Measurements from ENCODE around the gene RBM10. TPM values are rescaled to one million over a fixed set of nuclear protein-coding genes. Genes with fewer than 3 reads are reported as not detected.

Gene RBM10
- total and polyA plus RNA-seq, 4 donors: 8.4 to 46.8 (median 24.3) TPM

GRCh38 chrX:47190445-47191269 lies 45.6 kb downstream of the RBM10 start:
- no peaks in the 10 kb centered on the region for H3K4me1 ChIP-seq (ENCODE audit: control insufficient read depth in 1 of 2, insufficient read depth in 2 of 2, low read length in 2 of 2)
- peak overlapping the region; percentile 16 to 47 for H3K4me3 ChIP-seq (ENCODE audit: low read length in 2 of 2)
- intact Hi-C loops (cut with DNase I): loop anchor here (2.0 to 10.0 kb wide), 3 partner anchors 192 to 834 kb away; no protein-coding TSS in a partner anchor
- no peaks in the 10 kb centered on the region for H3K27me3 ChIP-seq (ENCODE audit: control insufficient read depth in 1 of 2, insufficient read depth in 2 of 2, low read length in 1 of 2)
- DNase-seq (peak; percentile 91 to 95), ATAC-seq (ENCODE audit: low FRiP score) (peak; percentile 85)
- WGBS, 2 donors: 2 to 15% methylated on average over 40 of the region's 40 CpGs
- H3K9me3 ChIP-seq (ENCODE audit: control insufficient read depth, low read length): no peaks in the 10 kb centered on the region
- H3K27ac ChIP-seq (ENCODE audit: low read depth in 1 of 2, low read length in 2 of 2): no peak overlapping the region
- H3K36me3 ChIP-seq (ENCODE audit: control insufficient read depth in 1 of 2, insufficient read depth in 2 of 2, low read length in 1 of 2): peaks cover 0 to 4% of the 10 kb centered on the region in 2 donors

- Histone ChIP-seq H3K4me1 (ENCODE audit: control insufficient read depth in 1 of 2, insufficient read depth in 2 of 2, low read length in 2 of 2) (no peaks in the 10 kb centered on the region), H3K9me3 (ENCODE audit: control insufficient read depth, low read length) (no peaks in the 10 kb centered on the region), H3K36me3 (ENCODE audit: control insufficient read depth in 1 of 2, insufficient read depth in 2 of 2, low read length in 1 of 2) (no peaks in the 10 kb centered on the region), H3K27ac (ENCODE audit: low read depth in 1 of 2, low read length in 2 of 2) (no peak overlapping the region), H3K4me3 (ENCODE audit: low read length in 2 of 2) (no peak overlapping the region), H3K27me3 (ENCODE audit: control insufficient read depth in 1 of 2, insufficient read depth in 2 of 2, low read length in 1 of 2) (no peaks in the 10 kb centered on the region)
- intact Hi-C loops (cut with DNase I): loop anchor here (2.0 to 10.0 kb wide), 3 partner anchors 191 to 833 kb away; no protein-coding TSS in a partner anchor
- WGBS, 2 donors: 24 to 40% methylated on average over 26 of the region's 26 CpGs
- DNase-seq (peak in 1 of 2 donors; percentile 48), ATAC-seq (ENCODE audit: low FRiP score) (no peak)
These were observed 46.3 kb downstream of the RBM10 start for GRCh38 chrX:47191331-47191730.

GRCh38 chrX:47191806-47192401 lies 46.9 kb downstream of the RBM10 start:
- Histone ChIP-seq H3K4me3 (ENCODE audit: low read length in 2 of 2) (no peak overlapping the region), H3K4me1 (ENCODE audit: control insufficient read depth in 1 of 2, insufficient read depth in 2 of 2, low read length in 2 of 2) (no peaks in the 10 kb centered on the region), H3K27ac (ENCODE audit: low read depth in 1 of 2, low read length in 2 of 2) (no peak overlapping the region), H3K27me3 (ENCODE audit: control insufficient read depth in 1 of 2, insufficient read depth in 2 of 2, low read length in 1 of 2) (no peaks in the 10 kb centered on the region), H3K9me3 (ENCODE audit: control insufficient read depth, low read length) (no peaks in the 10 kb centered on the region), H3K36me3 (ENCODE audit: control insufficient read depth in 1 of 2, insufficient read depth in 2 of 2, low read length in 1 of 2) (no peaks in the 10 kb centered on the region)
- intact Hi-C loops (cut with DNase I): loop anchor here (2.0 to 10.0 kb wide), 4 partner anchors 190 to 833 kb away; no protein-coding TSS in a partner anchor
- no peak for ATAC-seq (ENCODE audit: low FRiP score)
- WGBS, 2 donors: 75 to 85% methylated on average over 16 of the region's 16 CpGs
- peak in 1 of 2 donors; percentile 46 for DNase-seq

GRCh38 chrX:47193475-47194193 lies 48.6 kb downstream of the RBM10 start, which contains the start of gene UBA1:
Gene UBA1, plus strand, starts transcription at chrX:47193829. Its CDS starts 4,974 bp downstream, at chrX:47198803.
- peak within 1 kb of the TSS; percentile 35 to 76 for H3K4me3 ChIP-seq (ENCODE audit: low read length in 2 of 2)
- peak; percentile 98 for DNase-seq
- peaks cover 0 to 3% of the 10 kb centered on the region in 2 donors for H3K4me1 ChIP-seq (ENCODE audit: control insufficient read depth in 1 of 2, insufficient read depth in 2 of 2, low read length in 2 of 2)
- peak within 1 kb of the TSS; percentile 10 to 90 for H3K27ac ChIP-seq (ENCODE audit: low read depth in 1 of 2, low read length in 2 of 2)
- peak; percentile 96 for ATAC-seq (ENCODE audit: low FRiP score)
- intact Hi-C loops (cut with DNase I): loop anchor here (1.0 to 10.0 kb wide), 4 partner anchors 25 to 831 kb away; partner anchors contain the start of gene CDK16 (in 1 of the 2)
- no peaks in the 10 kb centered on the region for H3K27me3 ChIP-seq (ENCODE audit: control insufficient read depth in 1 of 2, insufficient read depth in 2 of 2, low read length in 1 of 2)
- 1% methylated on average over 40 to 50 of the region's 50 CpGs for WGBS, 2 donors
- H3K36me3 ChIP-seq (ENCODE audit: control insufficient read depth in 1 of 2, insufficient read depth in 2 of 2, low read length in 1 of 2): peaks cover under 1 to 3% of the 10 kb centered on the region in 2 donors
- no peaks in the 10 kb centered on the region for H3K9me3 ChIP-seq (ENCODE audit: control insufficient read depth, low read length)

- intact Hi-C loops (cut with DNase I): loop anchor here (5.0 to 10.0 kb wide), 2 partner anchors 188 to 831 kb away; no protein-coding TSS in a partner anchor
- no peak for DNase-seq
- peak overlapping the region; percentile 35 to 76 for H3K4me3 ChIP-seq (ENCODE audit: low read length in 2 of 2)
- peak; percentile 6 for ATAC-seq (ENCODE audit: low FRiP score)
- H3K27me3 ChIP-seq (ENCODE audit: control insufficient read depth in 1 of 2, insufficient read depth in 2 of 2, low read length in 1 of 2): no peaks in the 10 kb centered on the region
- H3K9me3 ChIP-seq (ENCODE audit: control insufficient read depth, low read length): no peaks in the 10 kb centered on the region
- peaks cover 2 to 3% of the 10 kb centered on the region in 2 donors for H3K36me3 ChIP-seq (ENCODE audit: control insufficient read depth in 1 of 2, insufficient read depth in 2 of 2, low read length in 1 of 2)
- H3K27ac ChIP-seq (ENCODE audit: low read depth in 1 of 2, low read length in 2 of 2): peak overlapping the region in 1 of 2 donors; percentile 90
- peaks cover 0 to 3% of the 10 kb centered on the region in 2 donors for H3K4me1 ChIP-seq (ENCODE audit: control insufficient read depth in 1 of 2, insufficient read depth in 2 of 2, low read length in 2 of 2)
- WGBS, 2 donors: 3 to 19% methylated on average over 14 of the region's 14 CpGs
These were observed 49.3 kb downstream of the RBM10 start for GRCh38 chrX:47194194-47194787.

GRCh38 chrX:47196098-47196497 lies 51.1 kb downstream of the RBM10 start:
- no peak overlapping the region for H3K27ac ChIP-seq (ENCODE audit: low read depth in 1 of 2, low read length in 2 of 2)

GRCh38 chrX:47197526-47197925 lies 52.5 kb downstream of the RBM10 start:
- 33 to 63% methylated on average over 7 of the region's 7 CpGs for WGBS, 2 donors
- Histone ChIP-seq H3K27ac (ENCODE audit: low read depth in 1 of 2, low read length in 2 of 2) (peak overlapping the region in 1 of 2 donors; percentile 18), H3K4me1 (ENCODE audit: control insufficient read depth in 1 of 2, insufficient read depth in 2 of 2, low read length in 2 of 2) (peaks cover 0 to 3% of the 10 kb centered on the region in 2 donors), H3K9me3 (ENCODE audit: control insufficient read depth, low read length) (no peaks in the 10 kb centered on the region), H3K27me3 (ENCODE audit: control insufficient read depth in 1 of 2, insufficient read depth in 2 of 2, low read length in 1 of 2) (no peaks in the 10 kb centered on the region), H3K4me3 (ENCODE audit: low read length in 2 of 2) (no peak overlapping the region), H3K36me3 (ENCODE audit: control insufficient read depth in 1 of 2, insufficient read depth in 2 of 2, low read length in 1 of 2) (peaks cover 7 to 17% of the 10 kb centered on the region in 2 donors)
- intact Hi-C loops (cut with DNase I): loop anchor here (2.0 to 10.0 kb wide), 2 partner anchors 325 to 827 kb away; no protein-coding TSS in a partner anchor
- DNase-seq (peak in 1 of 2 donors; percentile 34), ATAC-seq (ENCODE audit: low FRiP score) (no peak)

More at GRCh38 chrX:47196098-47196497, 51.1 kb downstream of the RBM10 start:
- Histone ChIP-seq H3K36me3 (ENCODE audit: control insufficient read depth in 1 of 2, insufficient read depth in 2 of 2, low read length in 1 of 2) (peaks cover 3 to 7% of the 10 kb centered on the region in 2 donors), H3K4me3 (ENCODE audit: low read length in 2 of 2) (no peak overlapping the region), H3K9me3 (ENCODE audit: control insufficient read depth, low read length) (no peaks in the 10 kb centered on the region), H3K27me3 (ENCODE audit: control insufficient read depth in 1 of 2, insufficient read depth in 2 of 2, low read length in 1 of 2) (no peaks in the 10 kb centered on the region), H3K4me1 (ENCODE audit: control insufficient read depth in 1 of 2, insufficient read depth in 2 of 2, low read length in 2 of 2) (peaks cover 0 to 3% of the 10 kb centered on the region in 2 donors)
- DNase-seq (no peak), ATAC-seq (ENCODE audit: low FRiP score) (no peak)
- WGBS, 2 donors: 34 to 60% methylated on average over 3 of the region's 3 CpGs
- intact Hi-C loops (cut with DNase I): loop anchor here (2.0 to 10.0 kb wide), 2 partner anchors 327 to 829 kb away; no protein-coding TSS in a partner anchor

All from aorta (tissue), 5 donors.